Measurements from ENCODE around the gene GLB1L3.

GLB1L3 gene

GRCh38 chr11:134252346-134253187 is 23.6 kb upstream of the GLB1L3 start (continued):
- TF ChIP-seq REST (tag by site-specific recombination; IDR thresholded peaks at IDR 0.05) (peak; percentile 89), ZNF621 (tag by site-specific recombination; IDR thresholded peaks at IDR 0.05) (no peak), OSR2 (tag by site-specific recombination; IDR thresholded peaks at IDR 0.05) (no peak), IKZF3 (tag by site-specific recombination; IDR thresholded peaks at IDR 0.05) (0 out of 2 replicates have a peak, but pooled peaks have one; percentile 19)

GRCh38 chr11:134253188-134253993 is 22.8 kb upstream of the GLB1L3 start, which contains the start of the genes ACAD8 and THYN1:
ACAD8 (plus strand) TSS chr11:134253568; CDS start chr11:134253601, 33 bp downstream.
THYN1 (minus strand) TSS chr11:134253352; CDS start chr11:134252882, 470 bp downstream.
- Histone ChIP-seq H3K4me3 (ENCODE audit: low read depth, low read length) (peak within 1 kb of the TSS; percentile 79), H3K27ac (ENCODE audit: extremely low read depth, low read depth, low read length) (peak within 1 kb of the TSS; percentile 53; the same call in 1 of the 2 replicates), H3K36me3 (ENCODE audit: control insufficient read depth in 2 of 2, insufficient read depth in 1 of 2, low read length in 2 of 2) (peaks cover 0 to 43% of the 10 kb centered on the region in 2 experiments; a peak in 1 of 3 replicates), H3K4me1 (ENCODE audit: control insufficient read depth, insufficient read depth, low read length) (no peaks in the 10 kb centered on the region), H3K9me3 (ENCODE audit: control insufficient read depth, insufficient read depth, low read depth, low read length) (no peaks in the 10 kb centered on the region)
- CTCF ChIA-PET, result interaction anchor here (0.7 to 0.8 kb wide), 4 partner anchors 9 to 224 kb away, joined by 3 to 4 read pairs (median 3); no protein-coding TSS in a partner anchor
- POLR2A ChIA-PET, result interaction anchor here (0.6 to 4.0 kb wide), 9 partner anchors 9 to 116 kb away, joined by 3 to 35 read pairs (median 4); partner anchors contain the start of genes NCAPD3 and VPS26B
- TF ChIP-seq ZNF501 (tag by site-specific recombination; IDR thresholded peaks at IDR 0.05) (0 out of 2 replicates have a peak, but pooled peaks have one; percentile 67), GLIS2 (tag by site-specific recombination; IDR thresholded peaks at IDR 0.05) (peak; percentile 88), ZNF324 (tag by site-specific recombination; IDR thresholded peaks at IDR 0.05) (no peak), ZXDB (tag by site-specific recombination; IDR thresholded peaks at IDR 0.05) (peak; percentile 58; the same call in 1 of the 2 replicates), ZBTB7A (tag by site-specific recombination; IDR thresholded peaks at IDR 0.05; ENCODE audit: low read depth) (peak; percentile 21; the same call in 1 of the 2 replicates), ZNF366 (tag by site-specific recombination; conservative IDR thresholded peaks at IDR 0.05) (peak; percentile 61), ZBTB44 (tag by site-specific recombination; IDR thresholded peaks at IDR 0.05) (peak; percentile 96), ZBTB48 (tag by site-specific recombination; IDR thresholded peaks at IDR 0.05) (no peak), ZNF335 (tag by site-specific recombination; conservative IDR thresholded peaks at IDR 0.05) (peak; percentile 73; the same call in 1 of the 2 replicates), ATF2 (tag by site-specific recombination; IDR thresholded peaks at IDR 0.05; ENCODE audit: low read depth) (no peak), ZNF341 (tag by site-specific recombination; IDR thresholded peaks at IDR 0.05; ENCODE audit: low read depth) (0 out of 2 replicates have a peak, but pooled peaks have one; percentile 24), ZBTB10 (tag by site-specific recombination; IDR thresholded peaks at IDR 0.05) (peak; percentile 74), EGR2 (tag by site-specific recombination; IDR thresholded peaks at IDR 0.05; ENCODE audit: low read depth) (peak; percentile 81; the same call in 1 of the 2 replicates), GLIS1 (tag by site-specific recombination; IDR thresholded peaks at IDR 0.05) (peak; percentile 95), ZNF529 (tag by site-specific recombination; IDR thresholded peaks at IDR 0.05; ENCODE audit: insufficient replicate concordance) (no peak), ZEB2 (tag by site-specific recombination; IDR thresholded peaks at IDR 0.05) (peak; percentile 71), ZNF692 (tag by site-specific recombination; IDR thresholded peaks at IDR 0.05) (no peak), ZBTB1 (tag by site-specific recombination; IDR thresholded peaks at IDR 0.05) (no peak), SP2 (tag by site-specific recombination; IDR thresholded peaks at IDR 0.05) (peak; percentile 72)
